ENCODE data around the gene KIF7.

DNA sequence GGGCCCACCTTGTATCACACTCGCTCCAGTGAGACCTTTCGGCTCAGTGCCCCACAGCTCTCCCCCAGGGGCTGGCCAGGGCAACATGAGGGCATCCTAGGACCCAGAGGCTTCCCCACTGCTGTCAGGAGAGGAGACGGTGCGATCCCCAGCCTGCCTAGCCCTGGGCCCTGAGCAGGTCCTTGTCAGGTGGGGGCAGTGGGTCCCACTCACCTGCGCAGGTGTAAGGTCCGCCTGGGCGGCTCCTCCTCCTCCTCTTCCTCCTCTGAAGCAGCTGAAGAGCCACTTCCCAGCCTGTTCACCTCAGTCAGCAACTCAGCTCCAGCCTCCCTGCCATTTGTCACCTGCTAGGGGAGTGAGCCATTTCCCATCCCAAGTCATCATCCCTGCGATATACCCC is 9.6 kb downstream of the KIF7 start:
- TF ChIP-seq, protein P1, sequence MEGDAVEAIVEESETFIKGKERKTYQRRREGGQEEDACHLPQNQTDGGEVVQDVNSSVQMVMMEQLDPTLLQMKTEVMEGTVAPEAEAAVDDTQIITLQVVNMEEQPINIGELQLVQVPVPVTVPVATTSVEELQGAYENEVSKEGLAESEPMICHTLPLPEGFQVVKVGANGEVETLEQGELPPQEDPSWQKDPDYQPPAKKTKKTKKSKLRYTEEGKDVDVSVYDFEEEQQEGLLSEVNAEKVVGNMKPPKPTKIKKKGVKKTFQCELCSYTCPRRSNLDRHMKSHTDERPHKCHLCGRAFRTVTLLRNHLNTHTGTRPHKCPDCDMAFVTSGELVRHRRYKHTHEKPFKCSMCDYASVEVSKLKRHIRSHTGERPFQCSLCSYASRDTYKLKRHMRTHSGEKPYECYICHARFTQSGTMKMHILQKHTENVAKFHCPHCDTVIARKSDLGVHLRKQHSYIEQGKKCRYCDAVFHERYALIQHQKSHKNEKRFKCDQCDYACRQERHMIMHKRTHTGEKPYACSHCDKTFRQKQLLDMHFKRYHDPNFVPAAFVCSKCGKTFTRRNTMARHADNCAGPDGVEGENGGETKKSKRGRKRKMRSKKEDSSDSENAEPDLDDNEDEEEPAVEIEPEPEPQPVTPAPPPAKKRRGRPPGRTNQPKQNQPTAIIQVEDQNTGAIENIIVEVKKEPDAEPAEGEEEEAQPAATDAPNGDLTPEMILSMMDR (IDR thresholded peaks at IDR 0.05; ENCODE audit: control extremely low read depth in 1 of 3, insufficient read depth in 1 of 3, low read depth in 1 of 3, low read length in 3 of 3), result no peak
- no peak for TF ChIP-seq TAF1 (IDR thresholded peaks at IDR 0.05; ENCODE audit: low read depth, low read length)
- TF ChIP-seq HDAC6 (IDR thresholded peaks at IDR 0.05; ENCODE audit: low read depth, low read length), result no peak
- no peak for TF ChIP-seq JUN (IDR thresholded peaks at IDR 0.05; ENCODE audit: low read depth, low read length)
